ENCODE results near the gene TNFRSF9. TPM values are rescaled to one million over a fixed set of nuclear protein-coding genes. Genes with fewer than 3 reads are reported as not detected.
A peak's percentile ranks its signal among the peaks of the same experiment; 100 is the strongest.

The TNFRSF9 gene
- 0.21 and 0.62 TPM in 2 replicates for total RNA-seq (2011; cell fraction: chromatin; rRNA removed; ENCODE audit: low replicate concordance)
- total RNA-seq (2011; cell fraction: nucleolus; rRNA removed), result 0.13 and 0.33 TPM in 2 replicates
- 0.22 and 0.23 TPM in 2 replicates for total RNA-seq (2011; cell fraction: nucleoplasm; rRNA removed)
- total RNA-seq (2014; rRNA removed) (not detected in 2 replicates), total RNA-seq (2014; rRNA removed; fragmentation: Illumina TruSeq; extraction: Trizol) (0.07 and 0.13 TPM in 2 replicates), total RNA-seq (2015; rRNA removed; fragmentation: Illumina TruSeq; extraction: Trizol) (0.07 and 0.08 TPM in 2 replicates), total RNA-seq (2021) (0.09 and 0.16 TPM in 2 replicates), polyA plus RNA-seq (2011; rRNA removed) (0.26 and 0.29 TPM in 2 replicates), polyA plus RNA-seq (2014; fragmentation: Illumina TruSeq; extraction: Trizol) (0.04 and 0.11 TPM in 2 replicates), polyA plus RNA-seq (2014; fragmentation: Nextera tagmentation; extraction: Ambion mirVana) (under 1 TPM; 0.08 to 0.15 TPM), polyA plus RNA-seq (2014; rRNA removed) (0.08 TPM in 2 replicates), polyA minus RNA-seq (2011; rRNA and poly(A)+ RNA removed) (0.53 and 0.63 TPM in 2 replicates), Bru-seq, nascent RNA (percentile 12 among the genes with signal in this experiment), BruChase-seq, experiment 1, labeled RNA remaining after a 2-hour chase (percentile 14 among the genes with signal in this experiment), BruChase-seq, experiment 2, labeled RNA remaining after a 6-hour chase (percentile 20 among the genes with signal in this experiment)
- polyA plus RNA-seq (2011; cell fraction: cytosol; rRNA removed), result 0.12 and 0.16 TPM in 2 replicates
- 0.10 and 0.31 TPM in 2 replicates for polyA plus RNA-seq (2011; cell fraction: nucleus; rRNA removed)
- polyA plus RNA-seq (2012), result 0.29 and 0.87 TPM in 2 replicates
- polyA minus RNA-seq (2011; cell fraction: cytosol; rRNA and poly(A)+ RNA removed), result 1.4 TPM in 1 of 2 replicates, not detected in the other
- 0.13 and 0.33 TPM in 2 replicates for polyA minus RNA-seq (2011; cell fraction: nucleus; rRNA and poly(A)+ RNA removed)
- long read RNA-seq, experiment 1, result 0 reads
- long read RNA-seq, experiment 2, result 0 reads
- long read RNA-seq, experiment 3, result 0 reads

GRCh38 chr1:7940745-7941436 is at the start of gene TNFRSF9:
TNFRSF9 (minus strand) TSS chr1:7940839; CDS start chr1:7939994, 845 bp downstream.
- H3K36me3 ChIP-seq (ENCODE audit: control insufficient read depth, insufficient read depth, low read length), result no peaks in the 10 kb centered on the region
- intact Hi-C loops (cut with micrococcal nuclease), result no loop called here
- peaks cover 51 to 65% of the 10 kb centered on the region in 2 experiments for H3K27me3 ChIP-seq (ENCODE audit: control insufficient read depth in 2 of 2, insufficient read depth in 2 of 2, low read length in 2 of 2)
- peak within 1 kb of the TSS; percentile 40 for H3K4me2 ChIP-seq (ENCODE audit: insufficient read depth, low read length)
- no peak within 1 kb of the TSS for H2AFZ ChIP-seq (ENCODE audit: low read depth, low read length)
- H3K9me1 ChIP-seq (ENCODE audit: control insufficient read depth, insufficient read depth, low read length), result no peaks in the 10 kb centered on the region
- no TSS peak for BruUV-seq (replicated peaks)
- in situ Hi-C loops (cut with MboI), result no loop called here
- ChIA-PET CTCF (ENCODE audit: low intra/inter-chr PET ratio) (no interaction called here), POLR2A (interaction anchor here (0.6 to 2.2 kb wide), 3 partner anchors 8 to 133 kb away, joined by 3 to 5 read pairs (median 4); partner anchors contain the start of gene PARK7)
- H3K79me2 ChIP-seq (ENCODE audit: control insufficient read depth, insufficient read depth, low read length), result no peaks in the 10 kb centered on the region
- H3K27ac ChIP-seq (ENCODE audit: extremely low read depth, low read depth, low read length), result no peak within 1 kb of the TSS; the same call in 2 of the 3 replicates
- no peak within 1 kb of the TSS for H3K4me3 ChIP-seq
- WGBS (ENCODE audit: insufficient coverage, low coverage, missing lambda C conversion rate), result 6% methylated on average over 14 of the region's 14 CpGs
- H3K9me3 ChIP-seq (replicated peaks; ENCODE audit: control insufficient read depth, insufficient read depth, low read depth, low read length), result no peaks in the 10 kb centered on the region
- peak; percentile 42 for FAIRE-seq
- peaks cover 5% of the 10 kb centered on the region for H4K20me1 ChIP-seq (replicated peaks; ENCODE audit: control insufficient read depth, insufficient read depth, low read length)
- H3K9ac ChIP-seq (ENCODE audit: insufficient read depth in 1 of 2, low read depth in 2 of 2, low read length in 2 of 2), result peak within 1 kb of the TSS in 1 of 2 experiments; percentile 31; a peak in 1 of 4 replicates
- peak; percentile 28 to 75 (median 52) for DNase-seq (ENCODE audit: extremely low read depth in 1 of 4, low spot score in 3 of 4)
- peak; percentile 71 for ATAC-seq
- H3K4me1 ChIP-seq (replicated peaks in 1 of 2; ENCODE audit: control insufficient read depth in 2 of 2, insufficient read depth in 2 of 2, low read length in 2 of 2), result peaks cover 11 to 14% of the 10 kb centered on the region in 2 experiments
- TF ChIP-seq RFX5 (IDR thresholded peaks at IDR 0.05; ENCODE audit: low read depth, low read length), result no peak
- no peak for TF ChIP-seq CBX1 (IDR thresholded peaks at IDR 0.05; ENCODE audit: low read depth)
- no peak for TF ChIP-seq FIP1L1 (IDR thresholded peaks at IDR 0.05; ENCODE audit: low read depth, low read length, poor library complexity, severe bottlenecking)
- peak; percentile 36 for TF ChIP-seq CBX8 (IDR thresholded peaks at IDR 0.05; ENCODE audit: borderline replicate concordance, extremely low read depth, low read depth, low read length, poor library complexity, severe bottlenecking)
- TF ChIP-seq NCOR1 (IDR thresholded peaks at IDR 0.05), result 0 out of 2 replicates have a peak, but pooled peaks have one; percentile 49
- no peak for TF ChIP-seq MCM3 (IDR thresholded peaks at IDR 0.05)
- TF ChIP-seq ZNF121 (CRISPR knock-in tag; conservative IDR thresholded peaks at IDR 0.05), result no peak
- TF ChIP-seq ZSCAN32 (CRISPR knock-in tag; IDR thresholded peaks at IDR 0.05), result no peak
- TF ChIP-seq YY1 (IDR thresholded peaks at IDR 0.05; ENCODE audit: borderline replicate concordance in 1 of 3, control insufficient read depth in 1 of 3, extremely low read depth in 1 of 3, insufficient read depth in 3 of 3, insufficient read length in 1 of 3, insufficient replicate concordance in 2 of 3, low read depth in 1 of 3, low read length in 2 of 3), result no peak
- TF ChIP-seq TBL1XR1 (IDR thresholded peaks at IDR 0.05; ENCODE audit: low read length in 2 of 2), result 0 out of 4 replicates have a peak, but pooled peaks of 1 of the 2 experiments have one; percentile 31
- no peak for TF ChIP-seq ZNF232 (CRISPR knock-in tag; IDR thresholded peaks at IDR 0.05)
- TF ChIP-seq ZFP91 (CRISPR knock-in tag; IDR thresholded peaks at IDR 0.05), result 0 out of 2 replicates have a peak, but pooled peaks have one; percentile 28
- 0 out of 2 replicates have a peak, but pooled peaks have one; percentile 6 for TF ChIP-seq MAFK (IDR thresholded peaks at IDR 0.05; ENCODE audit: low read length)
- TF ChIP-seq MAFF (IDR thresholded peaks at IDR 0.05; ENCODE audit: low read length), result no peak
- no peak for TF ChIP-seq MYNN (IDR thresholded peaks at IDR 0.05)
- no peak for TF ChIP-seq MYNN (CRISPR knock-in tag; IDR thresholded peaks at IDR 0.05)

Measured in K562 (cell line).